Activated CD4-positive, alpha-beta T cell treated with anti-CD3 and anti-CD28 coated beads, Interleukin-2, amount 10 ng/mL, durations not matched to agents 24 days and 14 days (primary cell): Measurements from ENCODE around the gene OCA2. TPM values are rescaled to one million over a fixed set of nuclear protein-coding genes. Genes with fewer than 3 reads are reported as not detected.
A peak's percentile ranks its signal among the peaks of the same experiment; 100 is the strongest.
"Not testable (repeated sequence)": the region's sequence is repeated elsewhere in the genome, so short reads cannot be mapped to it uniquely, and the experiment has no call there.

Source experiments
- DNase-seq: peaks from one replicate; pipeline ENCODE4 v3.0.0; 2022
- H3K27ac Mint-ChIP-seq: one replicate; pipeline ENCODE4 v1.8.0; 2022; ENCODE audit warnings: mild to moderate bottlenecking, mixed read lengths
- H3K27me3 Mint-ChIP-seq: one replicate; pipeline ENCODE4 v1.8.0; 2022; ENCODE audit warnings: mixed read lengths
- H3K36me3 Mint-ChIP-seq: one replicate; pipeline ENCODE4 v1.8.0; 2022; ENCODE audit warnings: low read depth, mild to moderate bottlenecking, mixed read lengths
- H3K4me1 Mint-ChIP-seq: one replicate; pipeline ENCODE4 v1.8.0; 2021; ENCODE audit warnings: mixed read lengths
- H3K4me3 Mint-ChIP-seq: one replicate; pipeline ENCODE4 v1.8.0; 2022; ENCODE audit warnings: mild to moderate bottlenecking, moderate library complexity, mixed read lengths
- H3K9me3 Mint-ChIP-seq: one replicate; pipeline ENCODE4 v1.8.0; 2021; ENCODE audit warnings: mixed read lengths
- intact Hi-C: fragments of 100-400 bp; cut with micrococcal nuclease; formaldehyde crosslinking; loops from one replicate; pipeline ENCODE4 v1.15.1; 2023
- total RNA-seq: library from RNA; stranded (reverse); gene quantifications from 2 replicates; pipeline ENCODE4 v1.2.3, GENCODE V29; 2022

OCA2 gene
- total RNA-seq, 1 donor from 2014 or later, result not detected

DNA sequence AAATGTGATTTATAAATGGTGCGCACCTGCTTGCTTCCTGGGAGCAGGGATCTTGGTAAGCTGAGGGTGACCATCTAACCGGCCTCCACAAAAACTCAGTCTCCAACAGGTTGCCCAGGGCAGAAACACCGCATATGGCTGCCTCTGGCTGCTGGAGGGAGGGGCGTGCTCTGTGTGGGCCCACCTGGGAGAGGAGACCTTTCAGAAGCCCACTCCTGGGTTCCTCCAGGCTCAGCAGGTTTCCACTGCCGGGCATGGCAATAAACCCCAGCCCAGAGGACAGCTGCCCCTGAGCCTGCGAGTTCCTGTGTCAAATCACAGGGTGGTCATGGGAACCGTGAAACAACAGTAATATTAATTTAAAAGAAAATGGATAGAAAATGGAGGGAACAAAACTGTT lies 85.6 kb downstream of the OCA2 start:
- intact Hi-C loops, result no loop called here
- H3K27ac Mint-ChIP-seq, result no peak overlapping the region

DNA sequence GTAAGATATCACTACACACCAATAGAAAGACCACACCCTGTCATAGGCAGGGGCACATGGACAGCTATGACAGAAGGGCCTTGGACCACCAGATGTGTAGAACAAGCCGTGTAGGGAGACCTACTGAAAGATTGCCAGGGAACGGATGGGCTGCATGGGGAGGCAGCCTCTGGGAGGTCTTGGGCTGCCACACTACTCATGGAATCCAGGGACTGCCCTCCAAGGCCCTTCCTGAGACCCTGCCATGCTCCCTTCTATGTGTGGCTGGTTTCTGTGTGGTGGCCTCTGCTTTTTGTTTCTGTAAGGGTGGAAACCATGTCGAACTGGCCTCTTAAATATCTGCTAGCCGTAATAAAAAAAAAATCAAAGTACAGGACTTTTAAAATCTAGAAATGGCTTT lies 86.9 kb downstream of the OCA2 start:
- no peak overlapping the region for H3K4me3 Mint-ChIP-seq
- H3K9me3 Mint-ChIP-seq, result no peaks in the 10 kb centered on the region
- intact Hi-C loops, result no loop called here
- no peaks in the 10 kb centered on the region for H3K27me3 Mint-ChIP-seq
- no peak for DNase-seq
- no peak overlapping the region for H3K27ac Mint-ChIP-seq
- no peaks in the 10 kb centered on the region for H3K4me1 Mint-ChIP-seq
- H3K36me3 Mint-ChIP-seq, result no peaks in the 10 kb centered on the region

More for the DNA sequence above, 85.6 kb downstream of the OCA2 start:
- H3K36me3 Mint-ChIP-seq, result no peaks in the 10 kb centered on the region
- DNase-seq, result no peak
- no peak overlapping the region for H3K4me3 Mint-ChIP-seq
- no peaks in the 10 kb centered on the region for H3K27me3 Mint-ChIP-seq
- H3K4me1 Mint-ChIP-seq, result no peaks in the 10 kb centered on the region
- H3K9me3 Mint-ChIP-seq, result no peaks in the 10 kb centered on the region

GRCh38 chr15:28008175-28008574 lies 90.9 kb downstream of the OCA2 start:
- H3K27me3 Mint-ChIP-seq, H3K4me1 Mint-ChIP-seq, H3K36me3 Mint-ChIP-seq: not testable (repeated sequence)

DNA sequence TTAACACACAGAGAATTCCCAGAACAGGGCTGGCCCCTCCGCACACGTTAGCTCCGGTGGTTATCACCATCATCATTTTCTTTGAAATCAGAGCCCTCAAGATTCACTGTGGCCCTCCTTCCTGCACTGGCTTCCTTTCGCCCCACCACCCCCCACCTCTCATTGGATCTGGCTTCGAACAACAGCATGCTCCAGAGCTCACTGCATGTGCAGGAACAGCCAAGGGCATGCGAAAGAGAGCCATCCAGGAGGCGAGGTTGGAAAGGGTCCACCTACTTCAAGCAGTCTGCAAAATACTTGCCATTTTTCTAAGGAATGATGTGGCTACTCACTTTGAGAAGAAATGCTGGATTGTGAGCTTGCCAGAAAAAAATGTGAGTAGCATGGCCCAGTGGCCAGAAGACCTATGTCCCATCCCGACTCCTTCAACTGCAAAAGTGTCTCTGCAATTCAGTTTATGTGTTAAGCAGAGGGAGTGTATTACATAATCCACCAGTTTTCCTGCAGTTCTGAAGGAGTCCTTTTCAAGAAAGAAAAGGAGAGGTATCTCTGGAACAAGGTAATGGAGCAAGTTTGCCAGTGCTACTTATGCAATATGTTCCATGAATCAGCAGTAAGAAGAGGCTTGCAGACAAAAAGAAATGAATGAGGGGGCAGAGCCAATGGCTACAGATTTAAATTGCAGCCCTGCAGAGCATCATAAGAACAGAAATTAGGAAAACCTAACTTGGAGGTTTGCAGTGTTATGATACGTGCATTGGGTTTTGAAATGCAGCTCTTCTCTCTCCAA lies 92.8 kb downstream of the OCA2 start:
- H3K27me3 Mint-ChIP-seq, result no peaks in the 10 kb centered on the region
- H3K27ac Mint-ChIP-seq, result no peak overlapping the region
- H3K4me3 Mint-ChIP-seq, result no peak overlapping the region
- no peaks in the 10 kb centered on the region for H3K36me3 Mint-ChIP-seq
- no peaks in the 10 kb centered on the region for H3K4me1 Mint-ChIP-seq
- no peaks in the 10 kb centered on the region for H3K9me3 Mint-ChIP-seq
- DNase-seq, result no peak
- intact Hi-C loops, result no loop called here

More at GRCh38 chr15:28008175-28008574, 90.9 kb downstream of the OCA2 start:
- H3K27ac Mint-ChIP-seq, DNase-seq, intact Hi-C loops, H3K4me3 Mint-ChIP-seq, H3K9me3 Mint-ChIP-seq: not testable (repeated sequence)

- Mint-ChIP-seq H3K9me3 (no peaks in the 10 kb centered on the region), H3K4me1 (no peaks in the 10 kb centered on the region), H3K36me3 (no peaks in the 10 kb centered on the region), H3K27me3 (no peaks in the 10 kb centered on the region), H3K4me3 (no peak overlapping the region), H3K27ac (no peak overlapping the region)
- DNase-seq, result no peak
- intact Hi-C loops, result no loop called here
Measured at GRCh38 chr15:28005004-28005527, 94.0 kb downstream of the OCA2 start.

DNA sequence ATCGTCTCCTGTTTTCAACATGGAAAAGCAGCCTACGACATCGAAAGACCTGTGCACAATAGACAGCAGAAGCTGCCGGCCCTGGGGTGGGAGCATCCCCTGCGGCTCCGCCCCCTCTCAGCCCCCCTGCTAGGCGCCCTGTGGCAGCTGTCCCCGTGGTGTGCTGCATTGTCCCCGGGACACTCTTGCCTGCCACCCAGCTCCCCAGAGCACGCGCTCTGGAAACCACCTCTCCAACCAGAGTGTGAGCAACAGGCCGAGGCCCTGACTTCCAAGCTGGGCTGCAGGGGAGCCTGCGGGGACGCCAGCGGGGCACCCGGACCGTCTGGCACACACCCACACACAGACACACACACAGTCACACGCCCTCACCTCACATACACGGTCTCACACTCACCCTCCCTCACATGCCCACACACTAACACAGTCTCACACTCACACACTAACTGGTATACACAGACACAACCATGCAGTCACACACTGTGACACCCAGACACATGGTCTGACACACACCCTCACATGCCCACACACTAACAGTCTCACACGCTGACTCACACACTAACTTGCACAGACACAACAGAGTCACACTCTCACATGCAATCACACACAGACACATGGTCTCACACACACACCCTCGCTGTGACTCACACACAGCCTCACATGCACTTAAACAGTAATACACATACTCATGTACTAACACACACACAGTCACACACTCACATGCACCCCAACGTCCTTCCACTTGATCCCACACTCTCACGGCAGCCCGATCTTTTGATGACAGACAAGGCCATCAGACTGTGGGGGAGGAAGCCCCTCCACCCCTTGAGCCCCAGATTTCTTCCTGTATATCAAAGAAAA lies 94.7 kb downstream of the OCA2 start:
- H3K36me3 Mint-ChIP-seq, result no peaks in the 10 kb centered on the region
- no peaks in the 10 kb centered on the region for H3K9me3 Mint-ChIP-seq
- no peaks in the 10 kb centered on the region for H3K27me3 Mint-ChIP-seq
- no peak for DNase-seq
- H3K27ac Mint-ChIP-seq, result no peak overlapping the region
- intact Hi-C loops, result no loop called here
- no peak overlapping the region for H3K4me3 Mint-ChIP-seq
- no peaks in the 10 kb centered on the region for H3K4me1 Mint-ChIP-seq

GRCh38 chr15:28003302-28004037 lies 95.6 kb downstream of the OCA2 start:
- DNase-seq, result no peak
- no peaks in the 10 kb centered on the region for H3K9me3 Mint-ChIP-seq
- H3K27me3 Mint-ChIP-seq, result no peaks in the 10 kb centered on the region
- intact Hi-C loops, result no loop called here
- H3K27ac Mint-ChIP-seq, result no peak overlapping the region
- no peaks in the 10 kb centered on the region for H3K4me1 Mint-ChIP-seq
- no peak overlapping the region for H3K4me3 Mint-ChIP-seq
- H3K36me3 Mint-ChIP-seq, result no peaks in the 10 kb centered on the region

DNA sequence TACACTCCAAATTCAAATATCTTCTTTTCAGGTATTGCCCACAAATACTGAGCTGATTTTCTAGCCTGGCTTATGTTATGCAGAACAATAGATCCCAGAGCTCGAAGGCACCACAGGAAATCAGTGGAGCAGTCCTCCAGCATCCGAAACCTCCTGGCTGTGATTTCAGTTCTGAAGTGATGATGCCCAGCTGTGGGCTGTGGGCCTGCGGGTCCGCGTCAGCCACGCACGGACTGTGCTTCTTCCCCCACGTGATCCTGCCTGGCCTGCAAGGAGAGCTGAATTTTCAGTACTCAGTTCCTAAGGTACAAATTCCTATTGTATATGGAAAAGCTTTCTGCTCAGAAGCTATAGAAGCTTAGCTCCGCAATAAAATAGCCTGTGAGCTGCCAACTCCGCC lies 96.2 kb downstream of the OCA2 start:
- Mint-ChIP-seq H3K4me3 (no peak overlapping the region), H3K9me3 (no peaks in the 10 kb centered on the region), H3K27ac (no peak overlapping the region), H3K36me3 (no peaks in the 10 kb centered on the region), H3K4me1 (no peaks in the 10 kb centered on the region), H3K27me3 (no peaks in the 10 kb centered on the region)
- no peak for DNase-seq
- intact Hi-C loops, result no loop called here

DNA sequence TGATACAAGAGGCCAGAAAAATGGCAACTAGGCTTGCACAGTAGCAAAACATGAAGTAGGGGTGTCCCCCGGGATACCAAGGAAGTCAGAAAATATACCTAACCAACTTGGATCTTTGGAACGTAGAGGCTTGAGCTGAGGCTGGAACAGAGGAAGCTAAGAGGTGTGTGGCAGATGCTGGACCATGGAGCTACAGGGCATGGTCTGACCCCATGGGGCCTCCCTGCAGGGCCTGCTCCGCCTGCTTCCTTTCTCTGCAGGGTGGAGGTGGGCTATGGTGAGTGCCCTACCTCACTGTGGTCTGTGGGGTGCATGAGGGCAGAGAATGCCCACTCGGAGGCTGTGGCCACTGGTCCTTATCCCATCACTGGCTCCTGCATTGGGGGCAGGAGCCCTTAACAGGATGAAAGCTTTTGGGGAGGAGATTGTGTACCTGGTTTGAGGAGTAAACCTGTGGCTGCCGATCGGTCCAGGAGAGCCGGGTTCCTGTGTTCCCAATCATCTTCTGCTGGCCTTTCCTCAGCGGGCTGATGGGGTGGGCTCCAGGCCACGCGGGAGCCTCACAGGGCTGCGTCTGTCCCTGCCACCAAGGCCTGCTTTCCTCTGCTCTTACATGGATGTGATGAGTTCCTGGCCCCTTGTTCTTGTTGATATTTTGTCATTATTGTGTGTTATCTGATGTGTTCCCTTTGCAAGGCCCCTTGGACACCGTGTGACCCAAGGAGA lies 96.8 kb downstream of the OCA2 start:
- Mint-ChIP-seq H3K27ac (no peak overlapping the region), H3K4me1 (no peaks in the 10 kb centered on the region), H3K4me3 (no peak overlapping the region), H3K27me3 (no peaks in the 10 kb centered on the region), H3K36me3 (no peaks in the 10 kb centered on the region), H3K9me3 (no peaks in the 10 kb centered on the region)
- no peak for DNase-seq
- intact Hi-C loops, result no loop called here

- intact Hi-C loops, result no loop called here
- Mint-ChIP-seq H3K36me3 (no peaks in the 10 kb centered on the region), H3K27me3 (no peaks in the 10 kb centered on the region), H3K4me3 (no peak overlapping the region), H3K4me1 (no peaks in the 10 kb centered on the region), H3K9me3 (no peaks in the 10 kb centered on the region), H3K27ac (no peak overlapping the region)
- peak; percentile 19 for DNase-seq
Measured at GRCh38 chr15:28001641-28002040, 97.5 kb downstream of the OCA2 start.

GRCh38 chr15:27993996-27994780 lies 104.9 kb downstream of the OCA2 start:
- Mint-ChIP-seq H3K27me3 (no peaks in the 10 kb centered on the region), H3K36me3 (no peaks in the 10 kb centered on the region)
- intact Hi-C loops, result no loop called here

DNA sequence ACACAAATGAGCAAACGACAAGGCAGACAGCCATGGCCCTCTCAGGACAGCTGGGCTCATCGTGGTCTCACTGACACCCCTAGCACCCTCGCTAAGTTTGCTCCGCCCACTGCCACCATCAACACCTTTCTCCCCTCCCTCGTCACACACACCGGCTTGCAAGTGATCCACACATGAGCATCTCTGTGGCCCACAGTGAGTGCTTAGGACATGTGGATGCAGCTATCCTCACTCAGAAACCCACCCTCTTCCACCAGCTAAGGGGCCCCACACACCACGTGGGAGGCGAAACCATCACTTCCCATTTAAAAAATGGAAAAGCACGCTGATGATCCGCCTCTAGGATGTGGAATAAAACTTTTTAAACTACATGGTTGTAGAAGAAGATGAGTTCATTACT lies 105.6 kb downstream of the OCA2 start:
- no peak overlapping the region for H3K4me3 Mint-ChIP-seq
- intact Hi-C loops, result no loop called here

More at GRCh38 chr15:27993996-27994780, 104.9 kb downstream of the OCA2 start:
- H3K9me3 Mint-ChIP-seq, result no peaks in the 10 kb centered on the region
- no peak overlapping the region for H3K4me3 Mint-ChIP-seq
- peak; percentile 24 for DNase-seq
- H3K27ac Mint-ChIP-seq, result no peak overlapping the region
- no peaks in the 10 kb centered on the region for H3K4me1 Mint-ChIP-seq

More for the DNA sequence above, 105.6 kb downstream of the OCA2 start:
- H3K27me3 Mint-ChIP-seq, result no peaks in the 10 kb centered on the region
- DNase-seq, result peak; percentile 20
- no peaks in the 10 kb centered on the region for H3K9me3 Mint-ChIP-seq
- H3K27ac Mint-ChIP-seq, result no peak overlapping the region
- H3K4me1 Mint-ChIP-seq, result no peaks in the 10 kb centered on the region
- no peaks in the 10 kb centered on the region for H3K36me3 Mint-ChIP-seq
